ENCODE data around the gene CCNI.
"Not testable (repeated sequence)": the region's sequence is repeated elsewhere in the genome, so short reads cannot be mapped to it uniquely, and the experiment has no call there.

The CCNI gene

GRCh38 chr4:77073981-77074380, 1.8 kb downstream of the CCNI start:
- no peak for TF ChIP-seq CTCF (conservative IDR thresholded peaks at IDR 0.05; ENCODE audit: low read depth, low read length)
- DNase-seq (ENCODE audit: low read depth): no peak
- H3K4me3 ChIP-seq (ENCODE audit: low read length): peak overlapping the region; percentile 89

GRCh38 chr4:77073106-77073809, 2.5 kb downstream of the CCNI start:
- H3K4me3 ChIP-seq (ENCODE audit: low read length): peak overlapping the region; percentile 89
- TF ChIP-seq CTCF (conservative IDR thresholded peaks at IDR 0.05; ENCODE audit: low read depth, low read length): no peak
- no peak for DNase-seq (ENCODE audit: low read depth)

- TF ChIP-seq CTCF (conservative IDR thresholded peaks at IDR 0.05; ENCODE audit: low read depth, low read length): no peak
- DNase-seq (ENCODE audit: low read depth): no peak
- H3K4me3 ChIP-seq (ENCODE audit: low read length): no peak overlapping the region
Measured at GRCh38 chr4:77072195-77072753, 3.5 kb downstream of the CCNI start.

- DNase-seq (ENCODE audit: low read depth): not testable (repeated sequence)
Measured at GRCh38 chr4:77069514-77069913, 6.3 kb downstream of the CCNI start.

GRCh38 chr4:77065382-77065781, 10.4 kb downstream of the CCNI start:
- TF ChIP-seq CTCF (conservative IDR thresholded peaks at IDR 0.05; ENCODE audit: low read depth, low read length): no peak
- H3K4me3 ChIP-seq (ENCODE audit: low read length): no peak overlapping the region
- DNase-seq (ENCODE audit: low read depth): no peak

More at GRCh38 chr4:77069514-77069913, 6.3 kb downstream of the CCNI start:
- H3K4me3 ChIP-seq (ENCODE audit: low read length): not testable (repeated sequence)

- no peak for TF ChIP-seq CTCF (conservative IDR thresholded peaks at IDR 0.05; ENCODE audit: low read depth, low read length)
- DNase-seq (ENCODE audit: low read depth): no peak
- no peak overlapping the region for H3K4me3 ChIP-seq (ENCODE audit: low read length)
Measured at GRCh38 chr4:77062856-77063255, 12.9 kb downstream of the CCNI start.

GRCh38 chr4:77052352-77052751, 23.4 kb downstream of the CCNI start:
- peak; percentile 72 for TF ChIP-seq CTCF (conservative IDR thresholded peaks at IDR 0.05; ENCODE audit: low read depth, low read length)
- H3K4me3 ChIP-seq (ENCODE audit: low read length): no peak overlapping the region
- DNase-seq (ENCODE audit: low read depth): no peak
